Keratinocyte (primary cell): ENCODE data around the gene BRSK2. TPM values are rescaled to one million over a fixed set of nuclear protein-coding genes. Genes with fewer than 3 reads are reported as not detected.

Experiments
- DNase-seq: peaks from one replicate; pipeline ENCODE4 v3.0.0-alpha.2; 2011; ENCODE audit warnings: low read depth, missing footprints, low spot score
- FAIRE-seq: peaks from 2 replicates; lab custom pipeline; 2011; peaks lifted over from hg19 to GRCh38; lab: Jason Lieb, UNC
- H2AFZ ChIP-seq: 2 replicates; pipeline ENCODE4 v1.6.0; 2012; ENCODE audit warnings: low read length, control low read depth, inconsistent platforms; ENCODE audit not compliant: control insufficient read depth
- H3K27ac ChIP-seq: 2 replicates; pipeline ENCODE4 v1.5.1; 2011; ENCODE audit warnings: low read length; ENCODE audit not compliant: control insufficient read depth, insufficient read depth
- H3K27me3 ChIP-seq: 3 replicates; pipeline ENCODE4 v1.6.0; 2011; ENCODE audit warnings: low read length; ENCODE audit not compliant: control insufficient read depth, insufficient read depth; ENCODE audit errors: extremely low read depth
- H3K36me3 ChIP-seq, 2 experiments: 2 replicates in 1 of 2; 3 replicates in 1 of 2; pipeline ENCODE4 v1.5.1; 2011; ENCODE audit warnings: low read length in 2 of 2, mild to moderate bottlenecking in 1 of 2; ENCODE audit not compliant: control insufficient read depth in 2 of 2, insufficient read depth in 2 of 2; ENCODE audit errors: extremely low read depth in 1 of 2
- H3K4me1 ChIP-seq: 3 replicates; pipeline ENCODE4 v1.5.1; 2011; ENCODE audit warnings: low read length; ENCODE audit not compliant: control insufficient read depth, insufficient read depth; ENCODE audit errors: extremely low read depth
- H3K4me2 ChIP-seq: 3 replicates; pipeline ENCODE4 v1.6.0; 2011; ENCODE audit warnings: low read depth, low read length; ENCODE audit not compliant: control insufficient read depth, insufficient read depth; ENCODE audit errors: extremely low read depth
- H3K4me3 ChIP-seq, 3 experiments: fragments of 200-600 bp in 1 of 3; sonication (generic) in 1 of 3; 2 replicates in 2 of 3; 3 replicates in 1 of 3; pipeline ENCODE4 v1.5.1; 2011 to 2016; ENCODE audit warnings: low read length in 3 of 3, mild to moderate bottlenecking in 3 of 3, control low read depth in 2 of 3, inconsistent platforms in 1 of 3, low read depth in 1 of 3, mixed read lengths in 1 of 3, mixed run types in 1 of 3, moderate library complexity in 1 of 3; ENCODE audit not compliant: control insufficient read depth in 2 of 3, insufficient read depth in 2 of 3; ENCODE audit errors: extremely low read depth in 1 of 3
- H3K79me2 ChIP-seq: 2 replicates; pipeline ENCODE4 v1.6.0; 2012; ENCODE audit warnings: low read length; ENCODE audit not compliant: control insufficient read depth, insufficient read depth
- H3K9ac ChIP-seq: 3 replicates; pipeline ENCODE4 v1.6.0; 2011; ENCODE audit warnings: low read length; ENCODE audit not compliant: control insufficient read depth, insufficient read depth; ENCODE audit errors: extremely low read depth
- H3K9me1 ChIP-seq: 3 replicates; pipeline ENCODE4 v1.6.0; 2011; ENCODE audit warnings: low read length; ENCODE audit not compliant: control insufficient read depth, insufficient read depth; ENCODE audit errors: extremely low read depth
- H3K9me3 ChIP-seq: 2 replicates; pipeline ENCODE4 v1.5.1; 2012; ENCODE audit warnings: low read depth, low read length; ENCODE audit not compliant: control insufficient read depth
- H4K20me1 ChIP-seq: 3 replicates; pipeline ENCODE4 v1.6.0; 2011; ENCODE audit warnings: low read length; ENCODE audit not compliant: control insufficient read depth, insufficient read depth; ENCODE audit errors: extremely low read depth
- CTCF ChIP-seq, 3 experiments: IDR thresholded peaks in 1 of 3; conservative IDR thresholded peaks in 1 of 3; optimal IDR thresholded peaks in 1 of 3; 2 replicates in 2 of 3; 3 replicates in 1 of 3; pipeline versions ENCODE3 to v1.5.1; 2011; ENCODE audit warnings: low read length in 3 of 3, mild to moderate bottlenecking in 3 of 3, moderate library complexity in 2 of 3, control low read depth in 1 of 3, inconsistent platforms in 1 of 3; ENCODE audit not compliant: insufficient read depth in 2 of 3; ENCODE audit errors: extremely low read depth in 1 of 3
- EZH2 ChIP-seq: IDR thresholded peaks from one replicate; pipeline ENCODE4 v1.6.1; 2012; ENCODE audit warnings: inconsistent platforms, mild to moderate bottlenecking, low read length, moderate library complexity
- dilution Hi-C: fragments of 300-500 bp; cut with MboI; formaldehyde crosslinking; loops from one replicate; pipeline ENCODE4 v1.7.0; 2020; ENCODE audit warnings: low sequenced_read_pairs; ENCODE audit not compliant: extremely low pct_ligation_motif_present
- polyA plus RNA-seq, 5 experiments: library from polyadenylated mRNA; depleted of rRNA in 3 of 5; stranded (reverse) in 3 of 5; stranded (forward) in 1 of 5; unstranded in 1 of 5; fragments of >200 nt; gene quantifications; 1 replicate in 1 of 5; 2 replicates in 3 of 5; 3 replicates in 1 of 5; pipeline versions ENCODE4 v1.2.1 to v1.2.3, GENCODE V29; 2011 to 2012; ENCODE audit warnings: missing spikeins in 2 of 5, low read depth in 1 of 5, low replicate concordance in 1 of 5

The BRSK2 gene
- polyA plus RNA-seq, 1 donor (not counting 4 experiments of a cell fraction or from before 2014, with no cell fraction given): 0.09 TPM

DNA sequence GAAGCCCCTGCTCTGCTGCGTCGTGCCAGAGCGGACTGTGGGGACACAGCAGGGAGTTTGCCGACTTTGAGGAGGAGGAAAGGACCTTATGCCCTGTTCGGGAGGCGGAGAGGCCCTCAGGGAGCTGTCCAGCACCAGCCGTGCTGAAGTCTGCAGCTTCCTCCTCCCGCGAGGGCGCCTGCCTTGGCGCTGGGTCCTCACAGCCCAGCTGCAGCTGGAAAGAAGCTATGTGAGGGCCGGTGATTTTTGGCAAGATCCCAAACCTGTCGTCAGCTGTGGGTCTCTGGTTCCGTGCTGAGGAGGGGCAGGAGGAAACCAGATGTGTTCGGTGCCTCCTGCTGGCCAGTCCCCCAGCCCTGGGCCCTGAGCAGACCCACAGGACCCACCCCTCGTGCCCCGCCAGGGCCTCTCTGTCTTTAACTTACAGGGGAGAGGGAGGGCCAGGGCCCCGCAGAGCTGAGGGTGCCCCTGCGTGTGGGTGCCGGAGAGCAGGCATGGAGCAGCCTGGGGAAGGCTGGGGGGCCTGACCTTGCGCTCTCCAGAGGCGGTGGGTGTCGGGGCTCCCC is 12.0 kb downstream of the BRSK2 start:
- no peaks in the 10 kb centered on the region for H3K9me1 ChIP-seq

GRCh38 chr11:1402355-1403077 is 12.8 kb downstream of the BRSK2 start:
- no peak for FAIRE-seq
- dilution Hi-C loops: no loop called here
- TF ChIP-seq CTCF (optimal IDR thresholded peaks at IDR 0.05 in 1 of 3, IDR thresholded peaks at IDR 0.05 in 1 of 3, conservative IDR thresholded peaks at IDR 0.05 in 1 of 3; ENCODE audit: extremely low read depth in 1 of 3, insufficient read depth in 2 of 3, low read length in 3 of 3) (no peak), EZH2 (no peak)

More for the DNA sequence above, 12.0 kb downstream of the BRSK2 start:
- H3K4me3 ChIP-seq: no peak overlapping the region
- no peak for DNase-seq
- H2AFZ ChIP-seq: no peak overlapping the region
- no peak overlapping the region for H3K9ac ChIP-seq
- dilution Hi-C loops: no loop called here
- no peak overlapping the region for H3K4me2 ChIP-seq
- H3K36me3 ChIP-seq: no peaks in the 10 kb centered on the region
- H3K4me1 ChIP-seq: no peaks in the 10 kb centered on the region
- no peaks in the 10 kb centered on the region for H4K20me1 ChIP-seq
- H3K79me2 ChIP-seq: no peaks in the 10 kb centered on the region
- H3K9me3 ChIP-seq: no peaks in the 10 kb centered on the region
- no peaks in the 10 kb centered on the region for H3K27me3 ChIP-seq
- no peak overlapping the region for H3K27ac ChIP-seq
- TF ChIP-seq EZH2: no peak
- peak in 1 of 3 experiments; percentile 13 for TF ChIP-seq CTCF (optimal IDR thresholded peaks at IDR 0.05 in 1 of 3, IDR thresholded peaks at IDR 0.05 in 1 of 3, conservative IDR thresholded peaks at IDR 0.05 in 1 of 3; ENCODE audit: extremely low read depth in 1 of 3, insufficient read depth in 2 of 3, low read length in 3 of 3)
- no peak for FAIRE-seq

More at GRCh38 chr11:1402355-1403077, 12.8 kb downstream of the BRSK2 start:
- Histone ChIP-seq H3K9ac (no peak overlapping the region), H4K20me1 (no peaks in the 10 kb centered on the region), H3K27ac (no peak overlapping the region), H3K36me3 (no peaks in the 10 kb centered on the region), H3K4me3 (no peak overlapping the region), H3K4me2 (no peak overlapping the region), H3K4me1 (no peaks in the 10 kb centered on the region), H3K9me3 (no peaks in the 10 kb centered on the region), H2AFZ (no peak overlapping the region), H3K79me2 (no peaks in the 10 kb centered on the region), H3K27me3 (no peaks in the 10 kb centered on the region), H3K9me1 (no peaks in the 10 kb centered on the region)
- no peak for DNase-seq
